ENCODE results near the gene MPP7. TPM values are rescaled to one million over a fixed set of nuclear protein-coding genes. Genes with fewer than 3 reads are reported as not detected.

Gene MPP7
- total and polyA plus RNA-seq, 2 of the 8 experiments (the other 6 are each of a cell fraction or from before 2014, with no cell fraction given), result 1.9 to 9.3 TPM

GRCh38 chr10:28254290-28254985 is 48.4 kb downstream of the MPP7 start:
- Histone ChIP-seq H2BK120ac (replicated peaks; ENCODE audit: low read depth, low read length) (no peak overlapping the region), H3K27ac (ENCODE audit: low read depth, low read length) (no peak overlapping the region), H3K4ac (replicated peaks; ENCODE audit: insufficient read length, low read depth, low read length) (no peak overlapping the region), H3K23me2 (ENCODE audit: low read depth, low read length) (no peaks in the 10 kb centered on the region), H3K23ac (ENCODE audit: insufficient read length) (no peak overlapping the region), H4K91ac (replicated peaks; ENCODE audit: insufficient read length, low read length) (no peak overlapping the region), H3K27me3 (replicated peaks in 1 of 4; ENCODE audit: control insufficient read depth in 3 of 4, extremely low read depth in 1 of 4, insufficient read depth in 3 of 4, low read length in 3 of 4) (no peaks in the 10 kb centered on the region), H2AK5ac (ENCODE audit: low read depth, low read length) (no peak overlapping the region), H3K9ac (replicated peaks in 1 of 4; ENCODE audit: extremely low read depth in 1 of 4, low read depth in 3 of 4, low read length in 3 of 4) (no peak overlapping the region), H3K79me2 (ENCODE audit: control insufficient read depth in 1 of 2, insufficient read depth in 2 of 2, low read length in 2 of 2) (no peaks in the 10 kb centered on the region), H3K9me3 (ENCODE audit: insufficient read depth in 2 of 2, low read depth in 1 of 2, low read length in 1 of 2) (no peaks in the 10 kb centered on the region), H2BK20ac (ENCODE audit: low read length) (no peak overlapping the region), H4K8ac (ENCODE audit: extremely low read depth, insufficient read depth, low read length) (no peak overlapping the region), H3K4me2 (ENCODE audit: insufficient read depth in 1 of 2, low read depth in 2 of 2, low read length in 2 of 2) (no peak overlapping the region), H3K14ac (ENCODE audit: insufficient read length) (no peak overlapping the region), H3K18ac (ENCODE audit: extremely low read depth, low read length) (no peak overlapping the region), H4K5ac (ENCODE audit: insufficient read length, low read depth, low read length) (no peak overlapping the region), H3K79me1 (ENCODE audit: low read depth, low read length) (no peaks in the 10 kb centered on the region), H3K4me1 (replicated peaks in 1 of 4; ENCODE audit: control insufficient read depth in 3 of 4, insufficient read depth in 4 of 4, low read length in 3 of 4) (no peaks in the 10 kb centered on the region), H4K20me1 (replicated peaks in 1 of 2; ENCODE audit: control insufficient read depth in 1 of 2, insufficient read depth in 2 of 2, low read length in 2 of 2) (no peaks in the 10 kb centered on the region), H3K56ac (replicated peaks; ENCODE audit: insufficient read length, low read depth, low read length) (no peak overlapping the region), H2AFZ (ENCODE audit: low read length) (no peak overlapping the region), H2BK15ac (ENCODE audit: low read length) (no peak overlapping the region), H3K36me3 (ENCODE audit: control insufficient read depth in 2 of 4, insufficient read depth in 4 of 4, low read length in 3 of 4) (no peaks in the 10 kb centered on the region), H3K4me3 (ENCODE audit: extremely low read depth in 1 of 4, insufficient read depth in 2 of 4, low read depth in 3 of 4, low read length in 4 of 4) (no peak overlapping the region), H2BK12ac (ENCODE audit: low read depth, low read length) (no peak overlapping the region), H2BK5ac (ENCODE audit: low read depth, low read length) (no peak overlapping the region)
- no peak for DNase-seq (ENCODE audit: low read depth in 1 of 2, low spot score in 2 of 2)
- no peak for FAIRE-seq
- WGBS, 2 experiments (ENCODE audit: extremely low coverage in 1 of 2, insufficient coverage in 1 of 2, insufficient read length in 1 of 2, insufficient replicate concordance in 2 of 2, low coverage in 1 of 2, low lambda C conversion rate in 2 of 2, missing lambda C conversion rate in 1 of 2), result 86% methylated on average over 6 of the region's 6 CpGs; no CpG with 5 or more reads in 1 of the 2 experiments
- POLR2A ChIA-PET (ENCODE audit: partially characterized antibody), result no interaction called here
- CTCF ChIA-PET (ENCODE audit: partially characterized antibody), result interaction anchor here (1.5 to 10.2 kb wide), 2 partner anchors 39 to 129 kb away, joined by 3 to 88 read pairs; no protein-coding TSS in a partner anchor
- TF ChIP-seq, protein P1, sequence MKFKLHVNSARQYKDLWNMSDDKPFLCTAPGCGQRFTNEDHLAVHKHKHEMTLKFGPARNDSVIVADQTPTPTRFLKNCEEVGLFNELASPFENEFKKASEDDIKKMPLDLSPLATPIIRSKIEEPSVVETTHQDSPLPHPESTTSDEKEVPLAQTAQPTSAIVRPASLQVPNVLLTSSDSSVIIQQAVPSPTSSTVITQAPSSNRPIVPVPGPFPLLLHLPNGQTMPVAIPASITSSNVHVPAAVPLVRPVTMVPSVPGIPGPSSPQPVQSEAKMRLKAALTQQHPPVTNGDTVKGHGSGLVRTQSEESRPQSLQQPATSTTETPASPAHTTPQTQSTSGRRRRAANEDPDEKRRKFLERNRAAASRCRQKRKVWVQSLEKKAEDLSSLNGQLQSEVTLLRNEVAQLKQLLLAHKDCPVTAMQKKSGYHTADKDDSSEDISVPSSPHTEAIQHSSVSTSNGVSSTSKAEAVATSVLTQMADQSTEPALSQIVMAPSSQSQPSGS (IDR thresholded peaks at IDR 0.05; ENCODE audit: low read length), result no peak
- no peak for TF ChIP-seq SRF (IDR thresholded peaks at IDR 0.05; ENCODE audit: low read depth, low read length)
- TF ChIP-seq CBX8 (IDR thresholded peaks at IDR 0.05; ENCODE audit: borderline replicate concordance, low read depth, low read length), result no peak
- no peak for TF ChIP-seq POLR2AphosphoS5 (IDR thresholded peaks at IDR 0.05; ENCODE audit: low read depth, low read length)
- no peak for TF ChIP-seq TAF7 (optimal IDR thresholded peaks at IDR 0.05; ENCODE audit: borderline replicate concordance, low read depth, low read length)
- no peak for TF ChIP-seq SP1 (IDR thresholded peaks at IDR 0.05; ENCODE audit: low read depth, low read length)
- TF ChIP-seq SIRT6 (IDR thresholded peaks at IDR 0.05; ENCODE audit: low read length), result no peak

Data from H1 (cell line).